ENCODE results near the gene SEC24B.

GRCh38 chr4:109576462-109576861, 142.8 kb downstream of the SEC24B start:
- TF ChIP-seq, protein P1, sequence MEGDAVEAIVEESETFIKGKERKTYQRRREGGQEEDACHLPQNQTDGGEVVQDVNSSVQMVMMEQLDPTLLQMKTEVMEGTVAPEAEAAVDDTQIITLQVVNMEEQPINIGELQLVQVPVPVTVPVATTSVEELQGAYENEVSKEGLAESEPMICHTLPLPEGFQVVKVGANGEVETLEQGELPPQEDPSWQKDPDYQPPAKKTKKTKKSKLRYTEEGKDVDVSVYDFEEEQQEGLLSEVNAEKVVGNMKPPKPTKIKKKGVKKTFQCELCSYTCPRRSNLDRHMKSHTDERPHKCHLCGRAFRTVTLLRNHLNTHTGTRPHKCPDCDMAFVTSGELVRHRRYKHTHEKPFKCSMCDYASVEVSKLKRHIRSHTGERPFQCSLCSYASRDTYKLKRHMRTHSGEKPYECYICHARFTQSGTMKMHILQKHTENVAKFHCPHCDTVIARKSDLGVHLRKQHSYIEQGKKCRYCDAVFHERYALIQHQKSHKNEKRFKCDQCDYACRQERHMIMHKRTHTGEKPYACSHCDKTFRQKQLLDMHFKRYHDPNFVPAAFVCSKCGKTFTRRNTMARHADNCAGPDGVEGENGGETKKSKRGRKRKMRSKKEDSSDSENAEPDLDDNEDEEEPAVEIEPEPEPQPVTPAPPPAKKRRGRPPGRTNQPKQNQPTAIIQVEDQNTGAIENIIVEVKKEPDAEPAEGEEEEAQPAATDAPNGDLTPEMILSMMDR (conservative IDR thresholded peaks at IDR 0.05; ENCODE audit: low read depth, low read length), result no peak
- no peak for TF ChIP-seq EZH2 (IDR thresholded peaks at IDR 0.05; ENCODE audit: borderline replicate concordance, low read depth, low read length, poor library complexity, severe bottlenecking)
